ENCODE measurements around the gene PHKG2.

PHKG2 gene

GRCh38 chr16:30760577-30761426 is 12.6 kb downstream of the PHKG2 start:
- Histone ChIP-seq H3K27ac (ENCODE audit: low read length) (no peak overlapping the region), H3K27me3 (ENCODE audit: low read depth, low read length) (no peaks in the 10 kb centered on the region), H3K9me3 (ENCODE audit: insufficient read depth, low read length) (no peaks in the 10 kb centered on the region), H3K36me3 (replicated peaks; ENCODE audit: low read depth, low read length) (peaks cover 27% of the 10 kb centered on the region), H3K9ac (ENCODE audit: low read length) (peak overlapping the region; percentile 57), H4K20me1 (ENCODE audit: insufficient read depth, low read length) (no peaks in the 10 kb centered on the region), H3K4me3 (ENCODE audit: low read length) (peak overlapping the region; percentile 81), H2AFZ (ENCODE audit: low read depth, low read length) (0 out of 2 replicates have a peak overlapping the region, but pooled peaks have one; percentile 32), H3K4me2 (ENCODE audit: low read length) (peak overlapping the region; percentile 71), H3K79me2 (ENCODE audit: low read length) (peaks cover 20% of the 10 kb centered on the region), H3K4me1 (ENCODE audit: low read length) (peaks cover 17% of the 10 kb centered on the region)
- no peak for TF ChIP-seq CTCF (IDR thresholded peaks at IDR 0.05; ENCODE audit: low read depth, low read length)
- no peak for TF ChIP-seq EZH2phosphoT487 (IDR thresholded peaks at IDR 0.05; ENCODE audit: low read depth)

- H3K4me2 ChIP-seq (ENCODE audit: low read length), result peak overlapping the region; percentile 71
- peaks cover 17% of the 10 kb centered on the region for H3K4me1 ChIP-seq (ENCODE audit: low read length)
- no peaks in the 10 kb centered on the region for H3K9me3 ChIP-seq (ENCODE audit: insufficient read depth, low read length)
- H3K36me3 ChIP-seq (replicated peaks; ENCODE audit: low read depth, low read length), result peaks cover 34% of the 10 kb centered on the region
- H3K79me2 ChIP-seq (ENCODE audit: low read length), result peaks cover 20% of the 10 kb centered on the region
- TF ChIP-seq CTCF (IDR thresholded peaks at IDR 0.05; ENCODE audit: low read depth, low read length), result no peak
- no peak for TF ChIP-seq EZH2phosphoT487 (IDR thresholded peaks at IDR 0.05; ENCODE audit: low read depth)
- H4K20me1 ChIP-seq (ENCODE audit: insufficient read depth, low read length), result no peaks in the 10 kb centered on the region
- H3K27ac ChIP-seq (ENCODE audit: low read length), result peak overlapping the region; percentile 18; the same call in 1 of the 2 replicates
- no peaks in the 10 kb centered on the region for H3K27me3 ChIP-seq (ENCODE audit: low read depth, low read length)
- H3K4me3 ChIP-seq (ENCODE audit: low read length), result peak overlapping the region; percentile 81
- H2AFZ ChIP-seq (ENCODE audit: low read depth, low read length), result peak overlapping the region; percentile 32; the same call in 1 of the 2 replicates
- peak overlapping the region; percentile 57 for H3K9ac ChIP-seq (ENCODE audit: low read length)
Measured at GRCh38 chr16:30761427-30761927, 13.3 kb downstream of the PHKG2 start.

GRCh38 chr16:30761928-30762902 is 14.0 kb downstream of the PHKG2 start, which contains the start of the genes CFAP119 and RNF40:
Gene CFAP119, minus strand, starts transcription at chr16:30762062. Its CDS starts 314 bp downstream, at chr16:30761748.
Gene RNF40, plus strand, starts transcription at chr16:30762322. Its CDS starts 224 bp downstream, at chr16:30762546.
- Histone ChIP-seq H3K79me2 (ENCODE audit: low read length) (peaks cover 20% of the 10 kb centered on the region), H3K9me3 (ENCODE audit: insufficient read depth, low read length) (no peaks in the 10 kb centered on the region), H3K27me3 (ENCODE audit: low read depth, low read length) (no peaks in the 10 kb centered on the region), H3K9ac (ENCODE audit: low read length) (peak within 1 kb of the TSS; percentile 73), H4K20me1 (ENCODE audit: insufficient read depth, low read length) (no peaks in the 10 kb centered on the region), H3K36me3 (replicated peaks; ENCODE audit: low read depth, low read length) (peaks cover 41% of the 10 kb centered on the region), H3K4me1 (ENCODE audit: low read length) (peaks cover 17% of the 10 kb centered on the region), H3K27ac (ENCODE audit: low read length) (peak within 1 kb of the TSS; percentile 50), H3K4me3 (ENCODE audit: low read length) (peak within 1 kb of the TSS; percentile 81), H3K4me2 (ENCODE audit: low read length) (peak within 1 kb of the TSS; percentile 78), H2AFZ (ENCODE audit: low read depth, low read length) (peak within 1 kb of the TSS; percentile 32; the same call in 1 of the 2 replicates)
- TF ChIP-seq EZH2phosphoT487 (IDR thresholded peaks at IDR 0.05; ENCODE audit: low read depth) (no peak), CTCF (IDR thresholded peaks at IDR 0.05; ENCODE audit: low read depth, low read length) (no peak)
